Adrenal gland (tissue), 5 donors: ENCODE data around the gene IRAK3.

ENCODE experiments used
- POLR2A ChIP-seq, 2 donors: fragments of 450-650 bp; IDR thresholded peaks; one replicate each; pipeline ENCODE4 v1.6.1; 2017; ENCODE audit warnings: antibody characterized with exemption in 2 of 2, mild to moderate bottlenecking in 2 of 2, moderate library complexity in 1 of 2
- TF ChIP-seq, protein P1 (sequence below), 6 experiments: fragments of 450-650 bp in 4 of 6; fragments of 200-600 bp in 2 of 6; sonication (generic) in 1 of 6; IDR thresholded peaks; 1 replicate in 5 of 6; 2 replicates in 1 of 6; pipeline versions ENCODE4 v1.5.1 to v1.8.0; 2016 to 2021; ENCODE audit warnings: antibody characterized with exemption in 6 of 6, mild to moderate bottlenecking in 2 of 6, moderate library complexity in 1 of 6
- donor health status: DM: no; HTN: no; CAD: no.

DNA sequence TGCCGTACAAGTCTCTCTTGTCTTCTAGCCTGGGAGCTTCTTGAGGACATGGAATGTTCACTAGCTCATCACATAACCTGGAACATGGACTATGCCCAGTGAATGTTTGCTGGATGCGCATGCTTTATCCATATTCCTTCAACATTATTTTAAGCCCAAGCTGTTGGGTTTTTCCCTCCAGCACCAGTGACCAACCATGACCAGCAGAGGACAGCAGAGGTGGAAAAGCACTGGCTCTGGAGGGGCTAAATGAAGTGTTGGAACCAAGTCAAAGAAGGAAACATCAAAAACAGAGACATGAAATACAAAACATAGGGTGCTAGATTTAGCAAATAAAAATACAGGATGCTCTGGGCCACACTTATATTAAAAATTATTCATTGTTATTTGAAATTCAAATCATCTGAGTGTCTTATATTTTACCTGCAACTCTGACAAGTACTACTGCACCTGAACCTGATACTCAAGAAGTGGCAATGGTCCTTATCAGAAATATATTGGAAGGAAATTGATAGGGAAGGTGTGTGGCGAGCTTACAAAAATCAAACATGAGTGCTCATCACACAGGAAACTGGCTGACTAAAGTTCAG, 90.2 kb downstream of the IRAK3 start:
- TF ChIP-seq, protein P1, sequence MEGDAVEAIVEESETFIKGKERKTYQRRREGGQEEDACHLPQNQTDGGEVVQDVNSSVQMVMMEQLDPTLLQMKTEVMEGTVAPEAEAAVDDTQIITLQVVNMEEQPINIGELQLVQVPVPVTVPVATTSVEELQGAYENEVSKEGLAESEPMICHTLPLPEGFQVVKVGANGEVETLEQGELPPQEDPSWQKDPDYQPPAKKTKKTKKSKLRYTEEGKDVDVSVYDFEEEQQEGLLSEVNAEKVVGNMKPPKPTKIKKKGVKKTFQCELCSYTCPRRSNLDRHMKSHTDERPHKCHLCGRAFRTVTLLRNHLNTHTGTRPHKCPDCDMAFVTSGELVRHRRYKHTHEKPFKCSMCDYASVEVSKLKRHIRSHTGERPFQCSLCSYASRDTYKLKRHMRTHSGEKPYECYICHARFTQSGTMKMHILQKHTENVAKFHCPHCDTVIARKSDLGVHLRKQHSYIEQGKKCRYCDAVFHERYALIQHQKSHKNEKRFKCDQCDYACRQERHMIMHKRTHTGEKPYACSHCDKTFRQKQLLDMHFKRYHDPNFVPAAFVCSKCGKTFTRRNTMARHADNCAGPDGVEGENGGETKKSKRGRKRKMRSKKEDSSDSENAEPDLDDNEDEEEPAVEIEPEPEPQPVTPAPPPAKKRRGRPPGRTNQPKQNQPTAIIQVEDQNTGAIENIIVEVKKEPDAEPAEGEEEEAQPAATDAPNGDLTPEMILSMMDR (IDR thresholded peaks at IDR 0.05), result peak; percentile 25 to 61 (median 56)
- no peak for TF ChIP-seq POLR2A (IDR thresholded peaks at IDR 0.05)
